HCT116 (cell line): ENCODE measurements around the gene ACADSB.

Experiments used
- ATF3 ChIP-seq: IDR thresholded peaks from 2 replicates; pipeline ENCODE4 v1.6.1; 2012
- CTCF ChIP-seq, 3 experiments: fragments of 200-600 bp in 1 of 3; sonication (generic) in 1 of 3; IDR thresholded peaks in 2 of 3; conservative IDR thresholded peaks in 1 of 3; 2 replicates each; pipeline ENCODE4 v1.5.1; 2012 to 2017; ENCODE audit warnings: low read depth in 2 of 3, low read length in 2 of 3, antibody characterized with exemption in 1 of 3, borderline replicate concordance in 1 of 3, control low read depth in 1 of 3, mild to moderate bottlenecking in 1 of 3, mixed read lengths in 1 of 3, mixed run types in 1 of 3, moderate library complexity in 1 of 3; ENCODE audit not compliant: insufficient read depth in 1 of 3
- EZH2 ChIP-seq: fragments of 200-600 bp; sonication (generic); IDR thresholded peaks from 2 replicates; pipeline ENCODE4 v1.6.1; 2017; ENCODE audit warnings: antibody characterized with exemption, mixed run types
- MAX ChIP-seq: IDR thresholded peaks from 2 replicates; pipeline ENCODE4 v1.6.1; 2012
- POLR2A ChIP-seq: IDR thresholded peaks from 2 replicates; pipeline ENCODE4 v1.7.0; 2011; ENCODE audit warnings: borderline replicate concordance; ENCODE audit not compliant: insufficient read depth, insufficient read length; ENCODE audit errors: extremely low read depth
- POLR2AphosphoS5 ChIP-seq: IDR thresholded peaks from 2 replicates; pipeline ENCODE4 v1.6.1; 2011; ENCODE audit warnings: mild to moderate bottlenecking, low read depth, low read length, moderate library complexity
- REST ChIP-seq: IDR thresholded peaks from 2 replicates; pipeline ENCODE4 v1.6.1; 2012; ENCODE audit warnings: low read depth

- no peak for TF ChIP-seq ATF3
- TF ChIP-seq POLR2AphosphoS5: no peak
- TF ChIP-seq POLR2A: no peak
- TF ChIP-seq CTCF (IDR thresholded peaks at IDR 0.05 in 2 of 3, conservative IDR thresholded peaks at IDR 0.05 in 1 of 3; ENCODE audit: borderline replicate concordance in 1 of 3, insufficient read depth in 1 of 3, low read depth in 2 of 3, low read length in 2 of 3): no peak
- TF ChIP-seq REST: no peak
- no peak for TF ChIP-seq MAX
- TF ChIP-seq EZH2: no peak
Measured at GRCh38 chr10:123069246-123069986, 60.6 kb downstream of the ACADSB start.
